Glutamatergic neuron (in vitro differentiated cells): ENCODE results near the gene HSD17B3. TPM values are rescaled to one million over a fixed set of nuclear protein-coding genes. Genes with fewer than 3 reads are reported as not detected.

Experiments
- DNase-seq: peaks from one replicate; pipeline ENCODE4 v3.0.0; 2022
- H3K27ac Mint-ChIP-seq: one replicate; pipeline ENCODE4 v1.8.0; 2020; ENCODE audit warnings: mild to moderate bottlenecking, mixed read lengths, inconsistent platforms; ENCODE audit not compliant: unreplicated experiment
- H3K27me3 Mint-ChIP-seq: one replicate; pipeline ENCODE4 v1.8.0; 2020; ENCODE audit warnings: mild to moderate bottlenecking, moderate library complexity, mixed read lengths, inconsistent platforms; ENCODE audit not compliant: unreplicated experiment
- H3K36me3 Mint-ChIP-seq: one replicate; pipeline ENCODE4 v1.8.0; 2020; ENCODE audit warnings: mild to moderate bottlenecking, mixed read lengths, inconsistent platforms; ENCODE audit not compliant: unreplicated experiment
- H3K4me1 Mint-ChIP-seq: one replicate; pipeline ENCODE4 v1.8.0; 2020; ENCODE audit warnings: mild to moderate bottlenecking, low read depth, mixed read lengths, inconsistent platforms; ENCODE audit not compliant: unreplicated experiment
- H3K4me3 Mint-ChIP-seq: one replicate; pipeline ENCODE4 v1.8.0; 2020; ENCODE audit warnings: mild to moderate bottlenecking, mixed read lengths, inconsistent platforms; ENCODE audit not compliant: unreplicated experiment
- H3K9me3 Mint-ChIP-seq: one replicate; pipeline ENCODE4 v1.8.0; 2020; ENCODE audit warnings: mild to moderate bottlenecking, moderate library complexity, mixed read lengths, inconsistent platforms; ENCODE audit not compliant: unreplicated experiment
- total RNA-seq: library from RNA; stranded (reverse); fragmentation: NEBNext Ultra II Directional; extraction: Animal tissue kit (Norgen Biotek cat#: 25700); gene quantifications from one replicate; pipeline ENCODE4 v1.2.1, GENCODE V29; 2021; ENCODE audit not compliant: unreplicated experiment
- TF ChIP-seq, protein P1 (sequence below): fragments of 200-600 bp; sonication (generic); IDR thresholded peaks from one replicate; pipeline ENCODE4 v1.5.0; 2021; ENCODE audit not compliant: partially characterized antibody, unreplicated experiment

Gene HSD17B3
- total RNA-seq, 1 donor from 2014 or later = 2.2 TPM

DNA sequence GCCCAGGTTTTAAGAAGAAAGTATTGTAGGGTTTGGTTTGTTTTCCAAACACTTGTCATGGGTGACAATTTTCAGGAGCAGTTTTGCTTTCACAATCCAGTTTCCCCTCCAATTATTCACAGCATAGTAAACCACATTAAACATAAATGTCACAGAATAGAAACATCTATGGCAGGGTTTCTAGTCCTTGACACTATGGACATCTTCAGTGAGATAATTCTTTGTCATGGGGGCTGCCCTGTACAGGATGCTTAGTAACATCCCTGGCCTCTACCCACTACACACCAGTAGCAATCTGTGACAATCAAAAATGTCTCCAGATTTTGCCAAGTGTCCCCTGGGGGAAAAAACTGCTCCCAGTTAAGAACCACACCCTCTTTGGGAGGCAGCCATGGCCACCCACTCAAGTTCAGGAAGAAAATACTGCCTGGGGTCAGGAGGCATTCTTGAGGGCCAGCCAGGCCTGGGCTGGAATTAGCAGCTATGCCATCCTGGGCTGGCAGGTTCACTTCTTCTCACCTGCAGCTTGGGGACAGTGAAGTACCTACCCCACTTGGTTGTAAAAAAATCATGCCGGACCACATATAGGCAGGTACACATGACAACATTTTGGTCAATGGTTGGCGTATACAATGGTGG, 116.3 kb downstream of the HSD17B3 start:
- H3K27me3 Mint-ChIP-seq = peaks cover 3% of the 10 kb centered on the region
- H3K9me3 Mint-ChIP-seq = peaks cover 7% of the 10 kb centered on the region
- no peak overlapping the region for H3K27ac Mint-ChIP-seq
- H3K4me3 Mint-ChIP-seq = no peak overlapping the region
- peaks cover 6% of the 10 kb centered on the region for H3K4me1 Mint-ChIP-seq
- DNase-seq = no peak
- peaks cover 8% of the 10 kb centered on the region for H3K36me3 Mint-ChIP-seq
- TF ChIP-seq, protein P1, sequence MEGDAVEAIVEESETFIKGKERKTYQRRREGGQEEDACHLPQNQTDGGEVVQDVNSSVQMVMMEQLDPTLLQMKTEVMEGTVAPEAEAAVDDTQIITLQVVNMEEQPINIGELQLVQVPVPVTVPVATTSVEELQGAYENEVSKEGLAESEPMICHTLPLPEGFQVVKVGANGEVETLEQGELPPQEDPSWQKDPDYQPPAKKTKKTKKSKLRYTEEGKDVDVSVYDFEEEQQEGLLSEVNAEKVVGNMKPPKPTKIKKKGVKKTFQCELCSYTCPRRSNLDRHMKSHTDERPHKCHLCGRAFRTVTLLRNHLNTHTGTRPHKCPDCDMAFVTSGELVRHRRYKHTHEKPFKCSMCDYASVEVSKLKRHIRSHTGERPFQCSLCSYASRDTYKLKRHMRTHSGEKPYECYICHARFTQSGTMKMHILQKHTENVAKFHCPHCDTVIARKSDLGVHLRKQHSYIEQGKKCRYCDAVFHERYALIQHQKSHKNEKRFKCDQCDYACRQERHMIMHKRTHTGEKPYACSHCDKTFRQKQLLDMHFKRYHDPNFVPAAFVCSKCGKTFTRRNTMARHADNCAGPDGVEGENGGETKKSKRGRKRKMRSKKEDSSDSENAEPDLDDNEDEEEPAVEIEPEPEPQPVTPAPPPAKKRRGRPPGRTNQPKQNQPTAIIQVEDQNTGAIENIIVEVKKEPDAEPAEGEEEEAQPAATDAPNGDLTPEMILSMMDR = no peak

Other genes with a start within 250 kb of the HSD17B3 start
- gene SLC35D2, start 81.5 kb upstream of the HSD17B3 start, total RNA-seq = 44.7 TPM
- gene ZNF367, start 116.2 kb upstream of the HSD17B3 start, total RNA-seq = 39.5 TPM
- 21.4 TPM for gene HABP4, start 148.0 kb upstream of the HSD17B3 start, total RNA-seq